ENCODE results near the gene GLTPD2.

DNA sequence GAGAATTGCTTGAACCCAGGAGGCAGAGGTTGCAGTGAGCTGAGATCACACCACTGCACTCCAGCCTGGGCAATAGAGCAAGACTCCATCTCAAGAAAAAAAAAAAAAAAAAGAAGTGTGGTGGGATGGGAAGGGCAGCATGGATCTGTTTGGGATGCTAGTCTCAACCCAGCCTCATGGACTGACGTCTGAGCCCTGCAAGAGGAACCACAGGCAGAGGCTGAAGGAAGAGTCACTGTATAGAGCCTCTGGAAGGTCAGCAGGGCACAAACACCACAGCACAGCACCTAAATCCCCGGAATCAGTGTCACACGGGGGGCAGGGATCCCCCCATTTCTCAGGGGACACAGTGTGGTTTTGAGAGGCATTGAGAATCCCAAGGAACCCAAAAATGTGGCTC is 38.2 kb upstream of the GLTPD2 start:
- TF ChIP-seq POLR2A (IDR thresholded peaks at IDR 0.05), result no peak
- TF ChIP-seq, protein P1, sequence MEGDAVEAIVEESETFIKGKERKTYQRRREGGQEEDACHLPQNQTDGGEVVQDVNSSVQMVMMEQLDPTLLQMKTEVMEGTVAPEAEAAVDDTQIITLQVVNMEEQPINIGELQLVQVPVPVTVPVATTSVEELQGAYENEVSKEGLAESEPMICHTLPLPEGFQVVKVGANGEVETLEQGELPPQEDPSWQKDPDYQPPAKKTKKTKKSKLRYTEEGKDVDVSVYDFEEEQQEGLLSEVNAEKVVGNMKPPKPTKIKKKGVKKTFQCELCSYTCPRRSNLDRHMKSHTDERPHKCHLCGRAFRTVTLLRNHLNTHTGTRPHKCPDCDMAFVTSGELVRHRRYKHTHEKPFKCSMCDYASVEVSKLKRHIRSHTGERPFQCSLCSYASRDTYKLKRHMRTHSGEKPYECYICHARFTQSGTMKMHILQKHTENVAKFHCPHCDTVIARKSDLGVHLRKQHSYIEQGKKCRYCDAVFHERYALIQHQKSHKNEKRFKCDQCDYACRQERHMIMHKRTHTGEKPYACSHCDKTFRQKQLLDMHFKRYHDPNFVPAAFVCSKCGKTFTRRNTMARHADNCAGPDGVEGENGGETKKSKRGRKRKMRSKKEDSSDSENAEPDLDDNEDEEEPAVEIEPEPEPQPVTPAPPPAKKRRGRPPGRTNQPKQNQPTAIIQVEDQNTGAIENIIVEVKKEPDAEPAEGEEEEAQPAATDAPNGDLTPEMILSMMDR (IDR thresholded peaks at IDR 0.05), result no peak

All from right lobe of liver (tissue), 4 donors.